ENCODE measurements around the gene NUDT14.

Gene NUDT14

GRCh38 chr14:105161964-105162668, 19.0 kb downstream of the NUDT14 start:
- no peak for DNase-seq (ENCODE audit: low spot score)
- ChIA-PET CTCF (no interaction called here), POLR2A (ENCODE audit: low non-redundant PET) (no interaction called here)
- TF ChIP-seq CTCF (conservative IDR thresholded peaks at IDR 0.05; ENCODE audit: low read depth): no peak
- H3K27ac ChIP-seq: peak overlapping the region; percentile 99

- peak overlapping the region; percentile 45 for H3K27ac ChIP-seq
- DNase-seq (ENCODE audit: low spot score): no peak
- CTCF ChIA-PET: interaction anchor here (0.6 kb wide), 1 partner anchor 67 kb away, joined by 3 read pairs; no protein-coding TSS in a partner anchor
- no peak for TF ChIP-seq CTCF (conservative IDR thresholded peaks at IDR 0.05; ENCODE audit: low read depth)
- POLR2A ChIA-PET (ENCODE audit: low non-redundant PET): no interaction called here
These were observed 19.8 kb downstream of the NUDT14 start for GRCh38 chr14:105161309-105161708.

GRCh38 chr14:105160776-105161175, 20.3 kb downstream of the NUDT14 start:
- TF ChIP-seq CTCF (conservative IDR thresholded peaks at IDR 0.05; ENCODE audit: low read depth): no peak
- no peak for DNase-seq (ENCODE audit: low spot score)
- CTCF ChIA-PET: no interaction called here
- POLR2A ChIA-PET (ENCODE audit: low non-redundant PET): no interaction called here
- peak overlapping the region; percentile 45 for H3K27ac ChIP-seq

GRCh38 chr14:105159344-105159743, 21.8 kb downstream of the NUDT14 start:
- ChIA-PET CTCF (interaction anchor here (0.5 to 1.4 kb wide), 2 partner anchors 65 to 69 kb away, joined by 3 to 5 read pairs; no protein-coding TSS in a partner anchor), POLR2A (ENCODE audit: low non-redundant PET) (interaction anchor here (0.6 kb wide), 1 partner anchor 62 kb away, joined by 4 read pairs; no protein-coding TSS in a partner anchor)
- H3K27ac ChIP-seq: no peak overlapping the region; the same call in 1 of the 2 replicates
- no peak for TF ChIP-seq CTCF (conservative IDR thresholded peaks at IDR 0.05; ENCODE audit: low read depth)
- DNase-seq (ENCODE audit: low spot score): no peak

GRCh38 chr14:105158794-105159193, 22.3 kb downstream of the NUDT14 start:
- ChIA-PET CTCF (interaction anchor here (0.5 to 1.4 kb wide), 2 partner anchors 65 to 69 kb away, joined by 3 to 5 read pairs; no protein-coding TSS in a partner anchor), POLR2A (ENCODE audit: low non-redundant PET) (interaction anchor here (0.6 kb wide), 1 partner anchor 61 kb away, joined by 4 read pairs; no protein-coding TSS in a partner anchor)
- no peak overlapping the region; the same call in 1 of the 2 replicates for H3K27ac ChIP-seq
- no peak for TF ChIP-seq CTCF (conservative IDR thresholded peaks at IDR 0.05; ENCODE audit: low read depth)
- no peak for DNase-seq (ENCODE audit: low spot score)

- CTCF ChIA-PET: interaction anchor here (0.6 kb wide), 1 partner anchor 101 kb away, joined by 3 read pairs; no protein-coding TSS in a partner anchor
- no peak for TF ChIP-seq CTCF (conservative IDR thresholded peaks at IDR 0.05; ENCODE audit: low read depth)
- DNase-seq (ENCODE audit: low spot score): no peak
- H3K27ac ChIP-seq: peak overlapping the region; percentile 2; the same call in 1 of the 2 replicates
- POLR2A ChIA-PET (ENCODE audit: low non-redundant PET): no interaction called here
These were observed 23.2 kb downstream of the NUDT14 start for GRCh38 chr14:105157872-105158271.
